ENCODE measurements around the gene C9orf85. TPM values are rescaled to one million over a fixed set of nuclear protein-coding genes. Genes with fewer than 3 reads are reported as not detected.

C9orf85 gene
- total RNA-seq, 1 experiment from 2014 or later = 20.2 TPM

DNA sequence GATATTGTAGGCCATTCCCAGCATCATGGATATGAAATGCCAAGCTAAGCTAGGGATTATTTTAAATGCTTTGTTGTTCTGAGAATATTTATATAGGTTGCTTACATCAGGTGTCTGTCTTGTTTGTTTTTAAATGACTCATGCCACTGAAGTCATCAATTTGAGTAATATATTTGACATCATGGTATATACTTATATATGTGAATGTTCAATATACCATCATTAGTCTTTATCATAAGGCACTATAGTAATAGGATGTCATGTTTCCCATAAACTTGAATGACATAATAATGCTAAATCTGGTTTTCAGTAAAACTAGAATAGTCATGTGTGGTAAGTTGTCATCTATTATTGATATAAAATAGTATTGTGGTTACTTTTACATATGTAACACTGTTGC, 13.1 kb downstream of the C9orf85 start:
- no peak overlapping the region for H3K4me3 Mint-ChIP-seq
- peaks cover 82% of the 10 kb centered on the region for H3K4me1 Mint-ChIP-seq
- CTCF ChIA-PET = no interaction called here

DNA sequence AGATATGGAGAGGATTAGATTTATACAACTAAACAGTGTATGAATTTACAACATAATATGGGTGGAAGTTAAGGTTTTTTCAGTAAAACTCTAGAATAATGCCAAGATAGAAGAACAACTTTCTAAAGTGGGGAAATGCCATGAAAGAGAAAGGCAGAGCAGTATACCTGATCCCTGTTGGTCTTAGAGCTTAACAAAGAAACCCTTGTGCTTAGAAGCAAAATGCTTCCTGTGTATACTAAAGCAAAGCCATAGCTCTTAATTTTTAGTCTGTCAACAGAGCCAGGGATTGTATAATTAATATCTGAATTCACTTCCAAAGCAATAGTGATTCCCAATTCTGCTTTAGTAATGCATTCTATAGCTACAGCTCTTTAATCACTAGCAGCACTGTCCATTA, 14.4 kb downstream of the C9orf85 start:
- CTCF ChIA-PET = interaction anchor here (0.6 to 1.1 kb wide), 3 partner anchors 28 to 99 kb away, joined by 3 to 6 read pairs (median 3); no protein-coding TSS in a partner anchor
- no peak for DNase-seq (ENCODE audit: low spot score)

More for the DNA sequence above, 13.1 kb downstream of the C9orf85 start:
- TF ChIP-seq ETV6 (CRISPR knock-in tag; IDR thresholded peaks at IDR 0.05) = no peak
- TF ChIP-seq PRRX2 (CRISPR knock-in tag; IDR thresholded peaks at IDR 0.05) = no peak
- TF ChIP-seq ZNF423 (CRISPR knock-in tag; IDR thresholded peaks at IDR 0.05) = no peak
- TF ChIP-seq NR2C2 (CRISPR knock-in tag; IDR thresholded peaks at IDR 0.05) = no peak
- no peak for TF ChIP-seq SP1 (CRISPR knock-in tag; conservative IDR thresholded peaks at IDR 0.05)
- TF ChIP-seq, protein P1, sequence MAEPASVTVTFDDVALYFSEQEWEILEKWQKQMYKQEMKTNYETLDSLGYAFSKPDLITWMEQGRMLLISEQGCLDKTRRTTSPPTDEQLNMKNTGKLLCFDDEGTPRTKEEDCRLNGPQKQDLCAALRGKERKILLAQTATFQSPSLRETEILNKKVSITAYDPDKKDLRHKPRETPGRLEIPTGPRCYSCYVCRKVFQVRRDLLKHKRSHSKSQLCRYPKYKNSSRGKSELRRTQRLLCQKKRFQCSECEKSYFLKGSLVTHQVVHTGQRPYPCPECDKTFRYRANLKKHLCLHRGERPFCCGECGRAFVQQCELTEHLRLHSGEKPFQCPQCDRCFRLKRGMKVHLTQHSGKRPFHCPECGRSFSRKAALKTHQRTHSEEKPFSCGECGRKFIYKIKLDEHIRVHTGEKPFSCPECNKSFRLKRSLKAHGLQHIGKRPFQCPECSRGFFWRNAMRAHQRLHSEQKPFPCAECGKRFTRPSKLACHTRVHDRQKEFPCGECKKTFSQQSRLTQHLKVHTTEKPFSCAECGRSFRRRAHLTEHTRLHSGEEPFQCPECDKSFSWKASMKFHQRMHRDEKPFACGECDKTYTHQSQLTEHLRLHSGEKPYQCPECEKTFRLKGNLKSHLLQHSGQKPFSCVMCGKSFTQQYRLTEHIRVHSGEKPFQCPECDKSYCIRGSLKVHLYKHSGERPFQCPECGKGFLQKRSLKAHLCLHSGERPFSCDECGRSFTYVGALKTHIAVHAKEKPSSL (CRISPR knock-in tag; conservative IDR thresholded peaks at IDR 0.05) = no peak
- H3K27ac Mint-ChIP-seq = peak overlapping the region; percentile 94; the same call in 1 of the 2 replicates
- peaks cover 7% of the 10 kb centered on the region for H3K9me3 Mint-ChIP-seq
- POLR2A ChIA-PET = no interaction called here
- ATAC-seq (no peak), DNase-seq (ENCODE audit: low spot score) (no peak)
- no peaks in the 10 kb centered on the region for H3K27me3 Mint-ChIP-seq (ENCODE audit: low read depth)
- H3K36me3 Mint-ChIP-seq = peaks cover 21% of the 10 kb centered on the region

DNA sequence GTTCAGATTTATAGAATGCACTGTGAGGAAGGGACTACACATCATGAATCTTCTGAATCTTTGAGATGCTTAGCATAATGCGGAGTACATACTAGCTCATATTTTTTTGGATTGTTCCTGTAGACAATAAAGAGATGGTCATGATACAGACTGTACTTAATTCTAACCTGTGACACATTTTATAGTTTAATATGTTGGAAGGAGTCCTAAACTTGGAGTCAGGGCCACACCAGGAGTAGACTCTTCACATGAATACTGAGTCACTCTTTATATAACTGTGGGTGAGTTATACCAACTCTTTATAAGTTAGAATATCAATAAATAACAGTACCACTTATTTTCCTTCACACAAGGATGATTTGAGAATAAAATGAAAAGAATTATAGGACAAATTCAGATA, 16.9 kb downstream of the C9orf85 start:
- no peak for DNase-seq (ENCODE audit: low spot score)
- H3K36me3 Mint-ChIP-seq = peaks cover 4% of the 10 kb centered on the region; the same call in 1 of the 2 replicates
- POLR2A ChIA-PET = interaction anchor here (1.5 kb wide), 1 partner anchor 17 kb away, joined by 5 read pairs; the partner anchor contains the start of genes ABHD17B and C9orf85
- TF ChIP-seq, protein P2, sequence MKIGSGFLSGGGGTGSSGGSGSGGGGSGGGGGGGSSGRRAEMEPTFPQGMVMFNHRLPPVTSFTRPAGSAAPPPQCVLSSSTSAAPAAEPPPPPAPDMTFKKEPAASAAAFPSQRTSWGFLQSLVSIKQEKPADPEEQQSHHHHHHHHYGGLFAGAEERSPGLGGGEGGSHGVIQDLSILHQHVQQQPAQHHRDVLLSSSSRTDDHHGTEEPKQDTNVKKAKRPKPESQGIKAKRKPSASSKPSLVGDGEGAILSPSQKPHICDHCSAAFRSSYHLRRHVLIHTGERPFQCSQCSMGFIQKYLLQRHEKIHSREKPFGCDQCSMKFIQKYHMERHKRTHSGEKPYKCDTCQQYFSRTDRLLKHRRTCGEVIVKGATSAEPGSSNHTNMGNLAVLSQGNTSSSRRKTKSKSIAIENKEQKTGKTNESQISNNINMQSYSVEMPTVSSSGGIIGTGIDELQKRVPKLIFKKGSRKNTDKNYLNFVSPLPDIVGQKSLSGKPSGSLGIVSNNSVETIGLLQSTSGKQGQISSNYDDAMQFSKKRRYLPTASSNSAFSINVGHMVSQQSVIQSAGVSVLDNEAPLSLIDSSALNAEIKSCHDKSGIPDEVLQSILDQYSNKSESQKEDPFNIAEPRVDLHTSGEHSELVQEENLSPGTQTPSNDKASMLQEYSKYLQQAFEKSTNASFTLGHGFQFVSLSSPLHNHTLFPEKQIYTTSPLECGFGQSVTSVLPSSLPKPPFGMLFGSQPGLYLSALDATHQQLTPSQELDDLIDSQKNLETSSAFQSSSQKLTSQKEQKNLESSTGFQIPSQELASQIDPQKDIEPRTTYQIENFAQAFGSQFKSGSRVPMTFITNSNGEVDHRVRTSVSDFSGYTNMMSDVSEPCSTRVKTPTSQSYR (CRISPR knock-in tag; IDR thresholded peaks at IDR 0.05) = no peak
- TF ChIP-seq ZBTB21 (CRISPR knock-in tag; IDR thresholded peaks at IDR 0.05; ENCODE audit: borderline replicate concordance) = no peak
- TF ChIP-seq, protein P3, sequence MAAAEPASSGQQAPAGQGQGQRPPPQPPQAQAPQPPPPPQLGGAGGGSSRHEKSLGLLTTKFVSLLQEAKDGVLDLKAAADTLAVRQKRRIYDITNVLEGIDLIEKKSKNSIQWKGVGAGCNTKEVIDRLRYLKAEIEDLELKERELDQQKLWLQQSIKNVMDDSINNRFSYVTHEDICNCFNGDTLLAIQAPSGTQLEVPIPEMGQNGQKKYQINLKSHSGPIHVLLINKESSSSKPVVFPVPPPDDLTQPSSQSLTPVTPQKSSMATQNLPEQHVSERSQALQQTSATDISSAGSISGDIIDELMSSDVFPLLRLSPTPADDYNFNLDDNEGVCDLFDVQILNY (CRISPR knock-in tag; IDR thresholded peaks at IDR 0.05) = no peak
- no peak for TF ChIP-seq SP1 (CRISPR knock-in tag; conservative IDR thresholded peaks at IDR 0.05)
- TF ChIP-seq ZNF121 (CRISPR knock-in tag; IDR thresholded peaks at IDR 0.05) = no peak
- no peak for TF ChIP-seq HMGA2 (CRISPR knock-in tag; IDR thresholded peaks at IDR 0.05)
- TF ChIP-seq, protein P4, sequence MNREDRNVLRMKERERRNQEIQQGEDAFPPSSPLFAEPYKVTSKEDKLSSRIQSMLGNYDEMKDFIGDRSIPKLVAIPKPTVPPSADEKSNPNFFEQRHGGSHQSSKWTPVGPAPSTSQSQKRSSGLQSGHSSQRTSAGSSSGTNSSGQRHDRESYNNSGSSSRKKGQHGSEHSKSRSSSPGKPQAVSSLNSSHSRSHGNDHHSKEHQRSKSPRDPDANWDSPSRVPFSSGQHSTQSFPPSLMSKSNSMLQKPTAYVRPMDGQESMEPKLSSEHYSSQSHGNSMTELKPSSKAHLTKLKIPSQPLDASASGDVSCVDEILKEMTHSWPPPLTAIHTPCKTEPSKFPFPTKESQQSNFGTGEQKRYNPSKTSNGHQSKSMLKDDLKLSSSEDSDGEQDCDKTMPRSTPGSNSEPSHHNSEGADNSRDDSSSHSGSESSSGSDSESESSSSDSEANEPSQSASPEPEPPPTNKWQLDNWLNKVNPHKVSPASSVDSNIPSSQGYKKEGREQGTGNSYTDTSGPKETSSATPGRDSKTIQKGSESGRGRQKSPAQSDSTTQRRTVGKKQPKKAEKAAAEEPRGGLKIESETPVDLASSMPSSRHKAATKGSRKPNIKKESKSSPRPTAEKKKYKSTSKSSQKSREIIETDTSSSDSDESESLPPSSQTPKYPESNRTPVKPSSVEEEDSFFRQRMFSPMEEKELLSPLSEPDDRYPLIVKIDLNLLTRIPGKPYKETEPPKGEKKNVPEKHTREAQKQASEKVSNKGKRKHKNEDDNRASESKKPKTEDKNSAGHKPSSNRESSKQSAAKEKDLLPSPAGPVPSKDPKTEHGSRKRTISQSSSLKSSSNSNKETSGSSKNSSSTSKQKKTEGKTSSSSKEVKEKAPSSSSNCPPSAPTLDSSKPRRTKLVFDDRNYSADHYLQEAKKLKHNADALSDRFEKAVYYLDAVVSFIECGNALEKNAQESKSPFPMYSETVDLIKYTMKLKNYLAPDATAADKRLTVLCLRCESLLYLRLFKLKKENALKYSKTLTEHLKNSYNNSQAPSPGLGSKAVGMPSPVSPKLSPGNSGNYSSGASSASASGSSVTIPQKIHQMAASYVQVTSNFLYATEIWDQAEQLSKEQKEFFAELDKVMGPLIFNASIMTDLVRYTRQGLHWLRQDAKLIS (CRISPR knock-in tag; IDR thresholded peaks at IDR 0.05; ENCODE audit: borderline replicate concordance) = no peak

More for the DNA sequence above, 14.4 kb downstream of the C9orf85 start:
- POLR2A ChIA-PET = interaction anchor here (0.6 to 1.9 kb wide), 2 partner anchors 14 to 1667 kb away, joined by 3 to 10 read pairs; partner anchors contain the start of genes ABHD17B and C9orf85
- Mint-ChIP-seq H3K36me3 (peaks cover 14% of the 10 kb centered on the region), H3K27me3 (ENCODE audit: low read depth) (no peaks in the 10 kb centered on the region), H3K4me3 (no peak overlapping the region), H3K4me1 (peaks cover 74% of the 10 kb centered on the region), H3K27ac (no peak overlapping the region), H3K9me3 (0 out of 2 replicates have a peak, but pooled peaks cover 5% of the 10 kb centered on the region)
- ATAC-seq = no peak
- TF ChIP-seq ZNF416 (CRISPR knock-in tag; IDR thresholded peaks at IDR 0.05) (no peak), ZNF671 (CRISPR knock-in tag; IDR thresholded peaks at IDR 0.05) (no peak), GABPB1 (CRISPR knock-in tag; IDR thresholded peaks at IDR 0.05) (no peak), CREB1 (CRISPR knock-in tag; IDR thresholded peaks at IDR 0.05) (no peak), FOXJ3 (CRISPR knock-in tag; IDR thresholded peaks at IDR 0.05; ENCODE audit: borderline replicate concordance) (no peak), FOXP1 (CRISPR knock-in tag; IDR thresholded peaks at IDR 0.05; ENCODE audit: borderline replicate concordance) (no peak), MXD4 (CRISPR knock-in tag; IDR thresholded peaks at IDR 0.05; ENCODE audit: borderline replicate concordance) (no peak), RORB (CRISPR knock-in tag; IDR thresholded peaks at IDR 0.05) (no peak)
- TF ChIP-seq, protein P5, sequence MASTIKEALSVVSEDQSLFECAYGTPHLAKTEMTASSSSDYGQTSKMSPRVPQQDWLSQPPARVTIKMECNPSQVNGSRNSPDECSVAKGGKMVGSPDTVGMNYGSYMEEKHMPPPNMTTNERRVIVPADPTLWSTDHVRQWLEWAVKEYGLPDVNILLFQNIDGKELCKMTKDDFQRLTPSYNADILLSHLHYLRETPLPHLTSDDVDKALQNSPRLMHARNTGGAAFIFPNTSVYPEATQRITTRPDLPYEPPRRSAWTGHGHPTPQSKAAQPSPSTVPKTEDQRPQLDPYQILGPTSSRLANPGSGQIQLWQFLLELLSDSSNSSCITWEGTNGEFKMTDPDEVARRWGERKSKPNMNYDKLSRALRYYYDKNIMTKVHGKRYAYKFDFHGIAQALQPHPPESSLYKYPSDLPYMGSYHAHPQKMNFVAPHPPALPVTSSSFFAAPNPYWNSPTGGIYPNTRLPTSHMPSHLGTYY (CRISPR knock-in tag; IDR thresholded peaks at IDR 0.05) = no peak
- TF ChIP-seq, protein P6, sequence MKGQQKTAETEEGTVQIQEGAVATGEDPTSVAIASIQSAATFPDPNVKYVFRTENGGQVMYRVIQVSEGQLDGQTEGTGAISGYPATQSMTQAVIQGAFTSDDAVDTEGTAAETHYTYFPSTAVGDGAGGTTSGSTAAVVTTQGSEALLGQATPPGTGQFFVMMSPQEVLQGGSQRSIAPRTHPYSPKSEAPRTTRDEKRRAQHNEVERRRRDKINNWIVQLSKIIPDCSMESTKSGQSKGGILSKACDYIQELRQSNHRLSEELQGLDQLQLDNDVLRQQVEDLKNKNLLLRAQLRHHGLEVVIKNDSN (CRISPR knock-in tag; IDR thresholded peaks at IDR 0.05) = no peak
- TF ChIP-seq, protein P7, sequence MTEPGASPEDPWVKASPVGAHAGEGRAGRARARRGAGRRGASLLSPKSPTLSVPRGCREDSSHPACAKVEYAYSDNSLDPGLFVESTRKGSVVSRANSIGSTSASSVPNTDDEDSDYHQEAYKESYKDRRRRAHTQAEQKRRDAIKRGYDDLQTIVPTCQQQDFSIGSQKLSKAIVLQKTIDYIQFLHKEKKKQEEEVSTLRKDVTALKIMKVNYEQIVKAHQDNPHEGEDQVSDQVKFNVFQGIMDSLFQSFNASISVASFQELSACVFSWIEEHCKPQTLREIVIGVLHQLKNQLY (CRISPR knock-in tag; IDR thresholded peaks at IDR 0.05) = no peak

More for the DNA sequence above, 16.9 kb downstream of the C9orf85 start:
- no peak for ATAC-seq
- Mint-ChIP-seq H3K9me3 (peaks cover 6% of the 10 kb centered on the region), H3K27ac (0 out of 2 replicates have a peak overlapping the region, but pooled peaks have one; percentile 44), H3K4me3 (no peak overlapping the region), H3K4me1 (peaks cover 57% of the 10 kb centered on the region), H3K27me3 (ENCODE audit: low read depth) (no peaks in the 10 kb centered on the region)
- CTCF ChIA-PET = interaction anchor here (1.5 kb wide), 1 partner anchor 122 kb away, joined by 3 read pairs; no protein-coding TSS in a partner anchor

All from WTC11 (cell line).